NCI-H1048 (cell line): ENCODE data around the gene MPP3.
"Not testable (repeated sequence)": the region's sequence is repeated elsewhere in the genome, so short reads cannot be mapped to it uniquely, and the experiment has no call there.

ENCODE experiments used
- DNase-seq: peaks from one replicate; lab custom pipeline; 2025; lab: John Stamatoyannopoulos, UW

Gene MPP3

GRCh38 chr17:43860927-43861622 lies 28.1 kb upstream of the MPP3 start:
- DNase-seq, result no peak

GRCh38 chr17:43860077-43860725 lies 27.3 kb upstream of the MPP3 start:
- no peak for DNase-seq

GRCh38 chr17:43857957-43858600 lies 25.1 kb upstream of the MPP3 start:
- DNase-seq, result no peak

GRCh38 chr17:43857141-43857540 lies 24.2 kb upstream of the MPP3 start:
- no peak for DNase-seq

GRCh38 chr17:43856141-43856540 lies 23.2 kb upstream of the MPP3 start:
- DNase-seq, result no peak

- DNase-seq, result no peak
Observed at GRCh38 chr17:43855061-43855460, 22.1 kb upstream of the MPP3 start.

GRCh38 chr17:43854498-43854897 lies 21.6 kb upstream of the MPP3 start:
- DNase-seq, result no peak

- no peak for DNase-seq
Observed at GRCh38 chr17:43853546-43853945, 20.6 kb upstream of the MPP3 start.

GRCh38 chr17:43852571-43852970 lies 19.6 kb upstream of the MPP3 start:
- no peak for DNase-seq

- no peak for DNase-seq
Observed at GRCh38 chr17:43849116-43849515, 16.2 kb upstream of the MPP3 start.

GRCh38 chr17:43848601-43849000 lies 15.7 kb upstream of the MPP3 start:
- DNase-seq, result no peak

GRCh38 chr17:43846963-43847371 lies 14.0 kb upstream of the MPP3 start, which contains the start of gene CD300LG:
Gene CD300LG (plus strand): TSS chr17:43847176. CDS start chr17:43847217, 41 bp downstream.
- no peak for DNase-seq

GRCh38 chr17:43846221-43846712 lies 13.3 kb upstream of the MPP3 start:
- DNase-seq, result no peak

GRCh38 chr17:43845766-43846165 lies 12.8 kb upstream of the MPP3 start:
- no peak for DNase-seq

GRCh38 chr17:43844241-43844640 lies 11.3 kb upstream of the MPP3 start:
- no peak for DNase-seq

GRCh38 chr17:43842975-43843325 lies 10.0 kb upstream of the MPP3 start:
- DNase-seq, result no peak

GRCh38 chr17:43842091-43842974 lies 9.4 kb upstream of the MPP3 start:
- DNase-seq, result not testable (repeated sequence)

GRCh38 chr17:43841282-43841681 lies 8.3 kb upstream of the MPP3 start:
- DNase-seq, result no peak

GRCh38 chr17:43840814-43841213 lies 7.9 kb upstream of the MPP3 start:
- no peak for DNase-seq

- no peak for DNase-seq
Observed at GRCh38 chr17:43839670-43840108, 6.7 kb upstream of the MPP3 start.

GRCh38 chr17:43834106-43834505 lies 1.2 kb upstream of the MPP3 start:
- no peak for DNase-seq
